GM23338 (cell line): Measurements from ENCODE around the gene ABHD16A. TPM values are rescaled to one million over a fixed set of nuclear protein-coding genes. Genes with fewer than 3 reads are reported as not detected.
A peak's percentile ranks its signal among the peaks of the same experiment; 100 is the strongest.

Experiments
- ATAC-seq: fragments of 200-7000 bp; cut with Tn5 transposase; 3 replicates; pipeline ENCODE4 v1.9.1; 2020
- DNase-seq: peaks from one replicate; pipeline ENCODE4 v3.0.0-alpha.2; 2015; ENCODE audit warnings: low spot score
- H2AFZ ChIP-seq: fragments of 200-600 bp; sonication (generic); 2 replicates; pipeline ENCODE4 v1.8.0; 2016; ENCODE audit warnings: antibody characterized with exemption, mild to moderate bottlenecking, moderate library complexity
- H3F3A ChIP-seq: fragments of 200-600 bp; sonication (generic); replicated peaks from 2 replicates; pipeline ENCODE4 v1.8.0; 2017; ENCODE audit warnings: antibody characterized with exemption, mixed run types, low read depth
- H3K27ac ChIP-seq: fragments of 200-600 bp; sonication (generic); 2 replicates; pipeline ENCODE4 v1.6.1; 2016; ENCODE audit warnings: low read depth
- H3K27me3 ChIP-seq: fragments of 200-600 bp; sonication (generic); 2 replicates; pipeline ENCODE4 v1.8.0; 2016; ENCODE audit warnings: mild to moderate bottlenecking, mixed run types, moderate library complexity; ENCODE audit not compliant: insufficient read depth
- H3K36me3 ChIP-seq: fragments of 200-600 bp; sonication (generic); 2 replicates; pipeline ENCODE4 v1.8.0; 2016; ENCODE audit warnings: mild to moderate bottlenecking; ENCODE audit not compliant: insufficient read depth
- H3K4me1 ChIP-seq: fragments of 200-600 bp; sonication (generic); 2 replicates; pipeline ENCODE4 v1.8.0; 2016; ENCODE audit warnings: mild to moderate bottlenecking, moderate library complexity; ENCODE audit not compliant: insufficient read depth
- H3K4me2 ChIP-seq: fragments of 200-600 bp; sonication (generic); 2 replicates; pipeline ENCODE4 v1.7.1; 2017; ENCODE audit warnings: mixed run types
- H3K4me3 ChIP-seq: fragments of 200-600 bp; sonication (generic); 2 replicates; pipeline ENCODE4 v1.6.1; 2016; ENCODE audit warnings: mixed run types
- H3K79me2 ChIP-seq: fragments of 200-600 bp; sonication (generic); replicated peaks from 2 replicates; pipeline ENCODE4 v1.8.0; 2017; ENCODE audit warnings: mild to moderate bottlenecking; ENCODE audit not compliant: insufficient read depth
- H3K9me2 ChIP-seq: fragments of 200-600 bp; sonication (generic); 2 replicates; pipeline ENCODE4 v1.8.0; 2017; ENCODE audit not compliant: insufficient read depth
- H4K20me1 ChIP-seq: fragments of 200-600 bp; sonication (generic); replicated peaks from 2 replicates; pipeline ENCODE4 v1.8.0; 2017; ENCODE audit warnings: mild to moderate bottlenecking; ENCODE audit not compliant: insufficient read depth
- H3K27ac Mint-ChIP-seq: 2 replicates; pipeline ENCODE4 v1.8.0; 2020; ENCODE audit warnings: inconsistent platforms, mild to moderate bottlenecking, moderate library complexity, mixed read lengths
- H3K27me3 Mint-ChIP-seq: 3 replicates; pipeline ENCODE4 v1.8.0; 2022; ENCODE audit warnings: low read depth, mild to moderate bottlenecking, moderate library complexity, mixed read lengths, inconsistent platforms; ENCODE audit not compliant: insufficient read depth, poor library complexity
- H3K36me3 Mint-ChIP-seq: 3 replicates; pipeline ENCODE4 v1.8.0; 2021; ENCODE audit warnings: low read depth, mild to moderate bottlenecking, inconsistent platforms, moderate library complexity, mixed read lengths
- H3K4me1 Mint-ChIP-seq: 3 replicates; pipeline ENCODE4 v1.8.0; 2020; ENCODE audit warnings: mild to moderate bottlenecking, inconsistent platforms, mixed read lengths
- H3K4me3 Mint-ChIP-seq: 3 replicates; pipeline ENCODE4 v1.8.0; 2021; ENCODE audit warnings: moderate library complexity, mild to moderate bottlenecking, inconsistent platforms, mixed read lengths
- H3K9me3 Mint-ChIP-seq: 3 replicates; pipeline ENCODE4 v1.8.0; 2020; ENCODE audit warnings: moderate library complexity, mild to moderate bottlenecking, inconsistent platforms, mixed read lengths
- CREB1 ChIP-seq: fragments of 250-450 bp; sonication (Bioruptor Pico); IDR thresholded peaks from 2 replicates; pipeline ENCODE4 v1.5.0; 2020; ENCODE audit warnings: low read depth, mild to moderate bottlenecking, moderate library complexity
- CTCF ChIP-seq, 2 experiments: fragments of 200-600 bp in 1 of 2; sonication (generic) in 1 of 2; conservative IDR thresholded peaks; 2 replicates each; pipeline versions ENCODE4 v1.5.1 to v1.6.1; 2016 to 2017; ENCODE audit warnings: antibody characterized with exemption in 2 of 2, low read depth in 2 of 2, mild to moderate bottlenecking in 2 of 2, moderate library complexity in 1 of 2
- ETS1 ChIP-seq: IDR thresholded peaks from 2 replicates; pipeline ENCODE4 v1.6.1; 2016; ENCODE audit warnings: antibody characterized with exemption
- JUNB ChIP-seq: IDR thresholded peaks from one replicate; pipeline ENCODE4 v1.6.1; 2016; ENCODE audit warnings: antibody characterized with exemption; ENCODE audit not compliant: unreplicated experiment
- NANOG ChIP-seq: IDR thresholded peaks from 2 replicates; pipeline ENCODE4 v1.6.1; 2016; ENCODE audit warnings: antibody characterized with exemption, borderline replicate concordance
- POLR2AphosphoS5 ChIP-seq: IDR thresholded peaks from 2 replicates; pipeline ENCODE4 v1.6.1; 2016; ENCODE audit warnings: antibody characterized with exemption, low read depth
- REST ChIP-seq: IDR thresholded peaks from one replicate; pipeline ENCODE4 v1.6.1; 2018; ENCODE audit warnings: antibody characterized with exemption; ENCODE audit not compliant: unreplicated experiment
- STAT1 ChIP-seq: IDR thresholded peaks from one replicate; pipeline ENCODE4 v1.6.1; 2016; ENCODE audit warnings: antibody characterized with exemption; ENCODE audit not compliant: unreplicated experiment
- ZNF114 ChIP-seq: fragments of 250-450 bp; sonication (Bioruptor Pico); IDR thresholded peaks from 2 replicates; pipeline ENCODE4 v1.5.0; 2020; ENCODE audit warnings: mild to moderate bottlenecking, moderate library complexity
- ZNF331 ChIP-seq: fragments of 250-450 bp; sonication (Bioruptor Pico); IDR thresholded peaks from 2 replicates; pipeline ENCODE4 v1.5.0; 2020; ENCODE audit warnings: low read depth, mild to moderate bottlenecking, moderate library complexity
- polyA plus RNA-seq: library from polyadenylated mRNA; unstranded; fragments of >200 nt; fragmentation: Nextera tagmentation; extraction: Ambion mirVana; gene quantifications from 2 replicates; pipeline ENCODE4 v1.2.1, GENCODE V29; 2016
- total RNA-seq: library from RNA; depleted of rRNA; stranded (reverse); fragments of >200 nt; shearing (Covaris generic); gene quantifications from 2 replicates; pipeline ENCODE4 v1.2.3, GENCODE V29; 2014

ABHD16A gene
- total and polyA plus RNA-seq, 2 experiments from 2014 or later: 26.9 to 37.0 TPM

GRCh38 chr6:31669676-31670075 lies 33.4 kb downstream of the ABHD16A start, which contains the start of gene LY6G5B (continued):
- TF ChIP-seq REST: no peak
- no peak for TF ChIP-seq ETS1
- TF ChIP-seq NANOG: no peak
- no peak for TF ChIP-seq CREB1
- TF ChIP-seq ZNF331: no peak
- no peak for TF ChIP-seq STAT1
- TF ChIP-seq ZNF114 (CRISPR knock-in tag): no peak
- no peak for TF ChIP-seq JUNB
- no peak for TF ChIP-seq POLR2AphosphoS5
- no peak for TF ChIP-seq CTCF (conservative IDR thresholded peaks at IDR 0.05; ENCODE audit: low read depth in 2 of 2)

GRCh38 chr6:31666337-31666965 lies 36.7 kb downstream of the ABHD16A start:
- H3K9me2 ChIP-seq: no peaks in the 10 kb centered on the region
- Mint-ChIP-seq H3K9me3 (no peaks in the 10 kb centered on the region; the same call in 2 of the 3 replicates), H3K36me3 (peaks cover 85% of the 10 kb centered on the region), H3K4me1 (peaks cover 30% of the 10 kb centered on the region), H3K27me3 (peaks cover 14% of the 10 kb centered on the region), H3K27ac (peak overlapping the region; percentile 98), H3K4me3 (peak overlapping the region; percentile 93)
- H3K27me3 ChIP-seq: no peaks in the 10 kb centered on the region
- ATAC-seq (no peak), DNase-seq (no peak)
- peak overlapping the region; percentile 97 for H3K4me3 ChIP-seq
- peaks cover 46% of the 10 kb centered on the region for H3K79me2 ChIP-seq
- H3K4me1 ChIP-seq: peaks cover 16% of the 10 kb centered on the region
- no peak overlapping the region for H2AFZ ChIP-seq
- TF ChIP-seq NANOG (no peak), CTCF (conservative IDR thresholded peaks at IDR 0.05; ENCODE audit: low read depth in 2 of 2) (no peak), ZNF331 (no peak), POLR2AphosphoS5 (no peak)
- H4K20me1 ChIP-seq: peaks cover 12% of the 10 kb centered on the region
- peaks cover 18% of the 10 kb centered on the region; the same call in 1 of the 2 replicates for H3F3A ChIP-seq
- peaks cover 44% of the 10 kb centered on the region for H3K36me3 ChIP-seq
- no peak overlapping the region for H3K27ac ChIP-seq
- H3K4me2 ChIP-seq: peak overlapping the region; percentile 98
